Measurements from ENCODE around the gene EPS8.

- TF ChIP-seq TAF1 (IDR thresholded peaks at IDR 0.05; ENCODE audit: borderline replicate concordance, insufficient read depth, low read length) (no peak), POLR2AphosphoS5 (IDR thresholded peaks at IDR 0.05; ENCODE audit: low read depth, low read length) (no peak)
Observed at GRCh38 chr12:15722951-15723350, 66.2 kb downstream of the EPS8 start.

Measured in PFSK-1 (cell line).